Mammary epithelial cell (primary cell): Measurements from ENCODE around the gene EXOC3.

ENCODE experiments used
- EZH2 ChIP-seq: IDR thresholded peaks from 2 replicates; pipeline ENCODE4 v1.6.1; 2012; ENCODE audit warnings: low read length, inconsistent platforms, borderline replicate concordance
- TF ChIP-seq, protein P1 (sequence below), 2 donors: IDR thresholded peaks in 1 of 2; conservative IDR thresholded peaks in 1 of 2; 2 replicates each; pipeline ENCODE4 v1.5.1; 2011 to 2012; ENCODE audit warnings: inconsistent platforms in 2 of 2, low read length in 2 of 2, mild to moderate bottlenecking in 2 of 2, control low read depth in 1 of 2, low read depth in 1 of 2; ENCODE audit not compliant: insufficient read depth in 1 of 2; ENCODE audit errors: extremely low read depth in 1 of 2

DNA sequence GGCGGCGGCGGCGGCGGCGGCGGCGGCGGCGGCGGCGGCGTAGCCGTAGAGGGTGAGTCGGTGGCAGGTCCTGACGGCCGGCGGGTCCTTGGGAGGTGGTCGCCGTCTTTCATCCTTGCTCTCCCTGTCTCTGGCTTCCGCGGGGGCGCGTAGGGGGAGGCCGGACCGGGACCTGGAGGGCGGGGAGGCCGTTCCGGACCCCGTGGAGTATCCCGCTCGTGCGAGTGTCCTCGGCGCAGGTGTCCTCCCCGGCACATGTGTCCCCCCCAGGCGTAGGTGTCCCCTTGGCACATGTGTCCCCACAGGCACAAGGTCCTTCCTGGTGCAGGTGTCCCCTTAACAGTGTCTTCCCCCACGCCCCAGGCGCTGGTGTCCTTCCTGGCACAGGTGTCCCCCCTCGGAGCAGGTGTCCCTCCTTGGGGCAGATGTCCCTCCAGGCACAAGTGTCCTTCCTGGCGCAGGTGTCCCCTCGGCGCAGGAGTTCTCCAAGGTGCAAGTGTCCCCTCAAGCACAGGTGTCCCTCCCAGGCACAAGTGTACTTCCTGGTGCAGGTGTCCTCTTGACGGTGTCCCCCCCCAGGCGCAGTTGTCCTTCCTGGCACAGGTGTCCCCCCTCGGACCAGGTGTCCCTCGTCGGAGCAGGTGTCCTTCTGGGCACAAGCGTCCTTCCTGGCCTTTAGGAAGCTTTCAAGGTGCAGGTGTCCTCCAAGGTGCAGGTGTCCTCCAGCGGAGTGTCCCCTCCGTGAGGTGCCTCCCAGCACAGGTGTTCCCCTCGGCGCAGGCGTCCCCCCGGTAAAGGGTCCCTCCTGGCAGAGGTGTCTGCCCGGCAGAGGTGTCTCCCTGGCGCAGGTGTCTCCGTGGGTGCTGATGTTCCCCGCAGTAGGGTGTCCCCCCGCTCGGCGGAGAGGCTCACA is 519 bp downstream of the EXOC3 start:
- TF ChIP-seq, protein P1, sequence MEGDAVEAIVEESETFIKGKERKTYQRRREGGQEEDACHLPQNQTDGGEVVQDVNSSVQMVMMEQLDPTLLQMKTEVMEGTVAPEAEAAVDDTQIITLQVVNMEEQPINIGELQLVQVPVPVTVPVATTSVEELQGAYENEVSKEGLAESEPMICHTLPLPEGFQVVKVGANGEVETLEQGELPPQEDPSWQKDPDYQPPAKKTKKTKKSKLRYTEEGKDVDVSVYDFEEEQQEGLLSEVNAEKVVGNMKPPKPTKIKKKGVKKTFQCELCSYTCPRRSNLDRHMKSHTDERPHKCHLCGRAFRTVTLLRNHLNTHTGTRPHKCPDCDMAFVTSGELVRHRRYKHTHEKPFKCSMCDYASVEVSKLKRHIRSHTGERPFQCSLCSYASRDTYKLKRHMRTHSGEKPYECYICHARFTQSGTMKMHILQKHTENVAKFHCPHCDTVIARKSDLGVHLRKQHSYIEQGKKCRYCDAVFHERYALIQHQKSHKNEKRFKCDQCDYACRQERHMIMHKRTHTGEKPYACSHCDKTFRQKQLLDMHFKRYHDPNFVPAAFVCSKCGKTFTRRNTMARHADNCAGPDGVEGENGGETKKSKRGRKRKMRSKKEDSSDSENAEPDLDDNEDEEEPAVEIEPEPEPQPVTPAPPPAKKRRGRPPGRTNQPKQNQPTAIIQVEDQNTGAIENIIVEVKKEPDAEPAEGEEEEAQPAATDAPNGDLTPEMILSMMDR (conservative IDR thresholded peaks at IDR 0.05 in 1 of 2, IDR thresholded peaks at IDR 0.05 in 1 of 2; ENCODE audit: extremely low read depth in 1 of 2, insufficient read depth in 1 of 2, low read depth in 1 of 2, low read length in 2 of 2): no peak
- TF ChIP-seq EZH2: no peak
